HEK293 (cell line): ENCODE data around the gene RDH5.
A peak's percentile ranks its signal among the peaks of the same experiment; 100 is the strongest.

Source experiments
- BCL6B ChIP-seq: fragments of 450-650 bp; formaldehyde crosslinking; IDR thresholded peaks from 2 replicates; pipeline ENCODE4 v1.5.1; 2017; ENCODE audit warnings: missing biosample characterization, missing genetic modification characterization
- GLIS1 ChIP-seq: fragments of 450-650 bp; formaldehyde crosslinking; IDR thresholded peaks from 2 replicates; pipeline ENCODE4 v1.5.1; 2016; ENCODE audit warnings: missing biosample characterization, missing genetic modification characterization
- KLF10 ChIP-seq: fragments of 450-650 bp; IDR thresholded peaks from 2 replicates; pipeline ENCODE4 v1.5.1; 2018; ENCODE audit warnings: missing biosample characterization, mild to moderate bottlenecking, missing genetic modification characterization
- KLF16 ChIP-seq: fragments of 450-650 bp; formaldehyde crosslinking; IDR thresholded peaks from 2 replicates; pipeline ENCODE4 v1.5.1; 2017; ENCODE audit warnings: missing biosample characterization, missing genetic modification characterization
- KLF7 ChIP-seq: fragments of 450-650 bp; formaldehyde crosslinking; IDR thresholded peaks from 2 replicates; pipeline ENCODE4 v1.5.1; 2016; ENCODE audit warnings: missing biosample characterization, missing genetic modification characterization, borderline replicate concordance
- MYNN ChIP-seq: fragments of 450-650 bp; formaldehyde crosslinking; IDR thresholded peaks from 2 replicates; pipeline ENCODE4 v1.5.1; 2016; ENCODE audit warnings: missing biosample characterization, missing genetic modification characterization, borderline replicate concordance
- TCF7L2 ChIP-seq: IDR thresholded peaks from 2 replicates; pipeline ENCODE4 v1.6.1; 2011; ENCODE audit warnings: low read depth, mild to moderate bottlenecking, inconsistent platforms, low read length, moderate library complexity, borderline replicate concordance
- TRIM28 ChIP-seq: IDR thresholded peaks from 2 replicates; pipeline ENCODE4 v1.6.1; 2011; ENCODE audit warnings: low read length, control low read depth, borderline replicate concordance
- ZBTB17 ChIP-seq: fragments of 450-650 bp; formaldehyde crosslinking; IDR thresholded peaks from 2 replicates; pipeline ENCODE4 v1.5.1; 2016; ENCODE audit warnings: missing biosample characterization, missing genetic modification characterization
- ZBTB21 ChIP-seq: fragments of 450-650 bp; formaldehyde crosslinking; IDR thresholded peaks from 2 replicates; pipeline ENCODE4 v1.5.1; 2017; ENCODE audit warnings: missing biosample characterization, missing genetic modification characterization
- ZFHX2 ChIP-seq: fragments of 450-650 bp; formaldehyde crosslinking; conservative IDR thresholded peaks from 2 replicates; pipeline ENCODE4 v1.5.1; 2016; ENCODE audit warnings: missing biosample characterization, missing genetic modification characterization
- ZIC2 ChIP-seq: fragments of 450-650 bp; formaldehyde crosslinking; IDR thresholded peaks from 2 replicates; pipeline ENCODE4 v1.5.1; 2016; ENCODE audit warnings: missing biosample characterization, missing genetic modification characterization
- ZNF133 ChIP-seq: fragments of 450-650 bp; formaldehyde crosslinking; IDR thresholded peaks from 2 replicates; pipeline ENCODE4 v1.5.1; 2016; ENCODE audit warnings: missing biosample characterization, missing genetic modification characterization
- ZNF140 ChIP-seq: fragments of 450-650 bp; formaldehyde crosslinking; IDR thresholded peaks from 2 replicates; pipeline ENCODE4 v1.5.1; 2016; ENCODE audit warnings: missing biosample characterization, missing genetic modification characterization
- ZNF175 ChIP-seq: fragments of 450-650 bp; formaldehyde crosslinking; IDR thresholded peaks from 2 replicates; pipeline ENCODE4 v1.5.1; 2016; ENCODE audit warnings: missing biosample characterization, missing genetic modification characterization
- ZNF202 ChIP-seq: fragments of 450-650 bp; formaldehyde crosslinking; IDR thresholded peaks from 2 replicates; pipeline ENCODE4 v1.5.1; 2016; ENCODE audit warnings: missing biosample characterization, missing genetic modification characterization, borderline replicate concordance
- ZNF223 ChIP-seq: fragments of 450-650 bp; formaldehyde crosslinking; IDR thresholded peaks from 2 replicates; pipeline ENCODE4 v1.5.1; 2016; ENCODE audit warnings: missing biosample characterization, missing genetic modification characterization
- ZNF24 ChIP-seq: fragments of 450-650 bp; formaldehyde crosslinking; IDR thresholded peaks from 2 replicates; pipeline ENCODE4 v1.5.1; 2016; ENCODE audit warnings: missing biosample characterization, missing genetic modification characterization
- ZNF248 ChIP-seq: fragments of 450-650 bp; formaldehyde crosslinking; IDR thresholded peaks from 2 replicates; pipeline ENCODE4 v1.5.1; 2017; ENCODE audit warnings: missing biosample characterization, missing genetic modification characterization
- ZNF416 ChIP-seq: fragments of 450-650 bp; formaldehyde crosslinking; IDR thresholded peaks from 2 replicates; pipeline ENCODE4 v1.5.1; 2016; ENCODE audit warnings: missing biosample characterization, missing genetic modification characterization
- ZNF426 ChIP-seq: fragments of 450-650 bp; formaldehyde crosslinking; IDR thresholded peaks from 2 replicates; pipeline ENCODE4 v1.5.1; 2017; ENCODE audit warnings: missing biosample characterization, missing genetic modification characterization, mild to moderate bottlenecking, inconsistent platforms, moderate library complexity
- ZNF433 ChIP-seq: fragments of 450-650 bp; formaldehyde crosslinking; IDR thresholded peaks from 2 replicates; pipeline ENCODE4 v1.5.1; 2016; ENCODE audit warnings: missing biosample characterization, missing genetic modification characterization, low read depth
- ZNF501 ChIP-seq: fragments of 450-650 bp; formaldehyde crosslinking; IDR thresholded peaks from 2 replicates; pipeline ENCODE4 v1.5.1; 2016; ENCODE audit warnings: missing biosample characterization, missing genetic modification characterization
- ZNF530 ChIP-seq: fragments of 450-650 bp; formaldehyde crosslinking; IDR thresholded peaks from 2 replicates; pipeline ENCODE4 v1.5.1; 2016; ENCODE audit warnings: low read depth, missing biosample characterization, missing genetic modification characterization
- ZNF548 ChIP-seq: fragments of 450-650 bp; formaldehyde crosslinking; IDR thresholded peaks from 2 replicates; pipeline ENCODE4 v1.5.1; 2016; ENCODE audit warnings: missing biosample characterization, missing genetic modification characterization
- ZNF561 ChIP-seq: fragments of 450-650 bp; IDR thresholded peaks from 2 replicates; pipeline ENCODE4 v1.5.1; 2018; ENCODE audit warnings: missing biosample characterization, missing genetic modification characterization, borderline replicate concordance
- ZNF571 ChIP-seq: fragments of 450-650 bp; formaldehyde crosslinking; IDR thresholded peaks from 2 replicates; pipeline ENCODE4 v1.5.0; 2017; ENCODE audit warnings: missing biosample characterization, missing genetic modification characterization
- ZNF621 ChIP-seq: fragments of 450-650 bp; formaldehyde crosslinking; IDR thresholded peaks from 2 replicates; pipeline ENCODE4 v1.5.1; 2017; ENCODE audit warnings: missing biosample characterization, missing genetic modification characterization
- ZNF654 ChIP-seq: fragments of 450-650 bp; formaldehyde crosslinking; IDR thresholded peaks from 2 replicates; pipeline ENCODE4 v1.5.1; 2016; ENCODE audit warnings: low read depth, missing biosample characterization, missing genetic modification characterization
- ZNF660 ChIP-seq: fragments of 450-650 bp; IDR thresholded peaks from 2 replicates; pipeline ENCODE4 v1.5.1; 2018; ENCODE audit warnings: missing biosample characterization, mild to moderate bottlenecking, missing genetic modification characterization
- ZNF677 ChIP-seq: fragments of 450-650 bp; IDR thresholded peaks from 2 replicates; pipeline ENCODE4 v1.5.0; 2018; ENCODE audit warnings: missing biosample characterization, mild to moderate bottlenecking, missing genetic modification characterization, moderate library complexity
- ZNF701 ChIP-seq: fragments of 450-650 bp; formaldehyde crosslinking; IDR thresholded peaks from 2 replicates; pipeline ENCODE4 v1.5.1; 2016; ENCODE audit warnings: missing biosample characterization, missing genetic modification characterization
- ZNF707 ChIP-seq: fragments of 450-650 bp; formaldehyde crosslinking; IDR thresholded peaks from 2 replicates; pipeline ENCODE4 v1.5.1; 2016; ENCODE audit warnings: missing biosample characterization, missing genetic modification characterization
- ZNF747 ChIP-seq: fragments of 450-650 bp; formaldehyde crosslinking; IDR thresholded peaks from 2 replicates; pipeline ENCODE4 v1.5.1; 2016; ENCODE audit warnings: missing biosample characterization, missing genetic modification characterization
- ZNF768 ChIP-seq: fragments of 450-650 bp; formaldehyde crosslinking; IDR thresholded peaks from 2 replicates; pipeline ENCODE4 v1.5.1; 2018; ENCODE audit warnings: missing biosample characterization, mild to moderate bottlenecking, missing genetic modification characterization
- ZNF837 ChIP-seq: fragments of 450-650 bp; formaldehyde crosslinking; IDR thresholded peaks from 2 replicates; pipeline ENCODE4 v1.5.1; 2016; ENCODE audit warnings: missing biosample characterization, missing genetic modification characterization
- TF ChIP-seq, protein P1 (sequence below): fragments of 450-650 bp; formaldehyde crosslinking; IDR thresholded peaks from 2 replicates; pipeline ENCODE4 v1.5.1; 2016; ENCODE audit warnings: missing biosample characterization, missing genetic modification characterization
- TF ChIP-seq, protein P2 (sequence below): fragments of 450-650 bp; formaldehyde crosslinking; IDR thresholded peaks from 2 replicates; pipeline ENCODE4 v1.5.1; 2017; ENCODE audit warnings: missing biosample characterization, missing genetic modification characterization
- TF ChIP-seq, protein P3 (sequence below): fragments of 450-650 bp; IDR thresholded peaks from 2 replicates; pipeline ENCODE4 v1.5.1; 2018; ENCODE audit warnings: missing biosample characterization, mild to moderate bottlenecking, missing genetic modification characterization

The RDH5 gene

GRCh38 chr12:55707219-55707671, 12.9 kb upstream of the RDH5 start (continued):
- TF ChIP-seq KLF10 (tag by site-specific recombination) = no peak
- TF ChIP-seq ZNF768 (tag by site-specific recombination) = no peak
- TF ChIP-seq TCF7L2 = no peak
- no peak for TF ChIP-seq ZNF654
- peak; percentile 85 for TF ChIP-seq ZFHX2 (tag by site-specific recombination)
- TF ChIP-seq ZNF175 (tag by site-specific recombination) = no peak
- TF ChIP-seq KLF16 (tag by site-specific recombination) = 0 out of 2 replicates have a peak, but pooled peaks have one; percentile 5
- no peak for TF ChIP-seq KLF7
- no peak for TF ChIP-seq ZNF140 (tag by site-specific recombination)
- TF ChIP-seq, protein P1, sequence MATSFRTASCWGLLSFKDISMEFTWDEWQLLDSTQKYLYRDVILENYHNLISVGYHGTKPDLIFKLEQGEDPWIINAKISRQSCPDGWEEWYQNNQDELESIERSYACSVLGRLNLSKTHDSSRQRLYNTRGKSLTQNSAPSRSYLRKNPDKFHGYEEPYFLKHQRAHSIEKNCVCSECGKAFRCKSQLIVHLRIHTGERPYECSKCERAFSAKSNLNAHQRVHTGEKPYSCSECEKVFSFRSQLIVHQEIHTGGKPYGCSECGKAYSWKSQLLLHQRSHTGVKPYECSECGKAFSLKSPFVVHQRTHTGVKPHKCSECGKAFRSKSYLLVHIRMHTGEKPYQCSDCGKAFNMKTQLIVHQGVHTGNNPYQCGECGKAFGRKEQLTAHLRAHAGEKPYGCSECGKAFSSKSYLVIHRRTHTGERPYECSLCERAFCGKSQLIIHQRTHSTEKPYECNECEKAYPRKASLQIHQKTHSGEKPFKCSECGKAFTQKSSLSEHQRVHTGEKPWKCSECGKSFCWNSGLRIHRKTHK (tag by site-specific recombination) = no peak
- TF ChIP-seq ZBTB17 (tag by site-specific recombination) = peak; percentile 82
- TF ChIP-seq MYNN = no peak
- no peak for TF ChIP-seq ZNF660 (tag by site-specific recombination)
- TF ChIP-seq ZNF433 (tag by site-specific recombination) = no peak
- TF ChIP-seq ZNF561 (tag by site-specific recombination) = no peak
- TF ChIP-seq BCL6B (tag by site-specific recombination) = no peak
- no peak for TF ChIP-seq ZBTB21 (tag by site-specific recombination)
- TF ChIP-seq ZNF707 (tag by site-specific recombination) = no peak
- TF ChIP-seq ZNF426 = no peak
- TF ChIP-seq ZNF837 (tag by site-specific recombination) = no peak
- TF ChIP-seq ZNF223 (tag by site-specific recombination) = no peak
- TF ChIP-seq ZNF677 = no peak
- no peak for TF ChIP-seq ZNF701
- no peak for TF ChIP-seq GLIS1 (tag by site-specific recombination)
- TF ChIP-seq TRIM28 = no peak
- TF ChIP-seq ZNF501 (tag by site-specific recombination) = no peak
- TF ChIP-seq, protein P2, sequence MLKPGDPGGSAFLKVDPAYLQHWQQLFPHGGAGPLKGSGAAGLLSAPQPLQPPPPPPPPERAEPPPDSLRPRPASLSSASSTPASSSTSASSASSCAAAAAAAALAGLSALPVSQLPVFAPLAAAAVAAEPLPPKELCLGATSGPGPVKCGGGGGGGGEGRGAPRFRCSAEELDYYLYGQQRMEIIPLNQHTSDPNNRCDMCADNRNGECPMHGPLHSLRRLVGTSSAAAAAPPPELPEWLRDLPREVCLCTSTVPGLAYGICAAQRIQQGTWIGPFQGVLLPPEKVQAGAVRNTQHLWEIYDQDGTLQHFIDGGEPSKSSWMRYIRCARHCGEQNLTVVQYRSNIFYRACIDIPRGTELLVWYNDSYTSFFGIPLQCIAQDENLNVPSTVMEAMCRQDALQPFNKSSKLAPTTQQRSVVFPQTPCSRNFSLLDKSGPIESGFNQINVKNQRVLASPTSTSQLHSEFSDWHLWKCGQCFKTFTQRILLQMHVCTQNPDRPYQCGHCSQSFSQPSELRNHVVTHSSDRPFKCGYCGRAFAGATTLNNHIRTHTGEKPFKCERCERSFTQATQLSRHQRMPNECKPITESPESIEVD = no peak
- no peak for TF ChIP-seq ZNF416 (tag by site-specific recombination)
- TF ChIP-seq ZNF548 = no peak
- no peak for TF ChIP-seq ZNF248 (tag by site-specific recombination)
- no peak for TF ChIP-seq ZNF621 (tag by site-specific recombination)
- TF ChIP-seq, protein P3, sequence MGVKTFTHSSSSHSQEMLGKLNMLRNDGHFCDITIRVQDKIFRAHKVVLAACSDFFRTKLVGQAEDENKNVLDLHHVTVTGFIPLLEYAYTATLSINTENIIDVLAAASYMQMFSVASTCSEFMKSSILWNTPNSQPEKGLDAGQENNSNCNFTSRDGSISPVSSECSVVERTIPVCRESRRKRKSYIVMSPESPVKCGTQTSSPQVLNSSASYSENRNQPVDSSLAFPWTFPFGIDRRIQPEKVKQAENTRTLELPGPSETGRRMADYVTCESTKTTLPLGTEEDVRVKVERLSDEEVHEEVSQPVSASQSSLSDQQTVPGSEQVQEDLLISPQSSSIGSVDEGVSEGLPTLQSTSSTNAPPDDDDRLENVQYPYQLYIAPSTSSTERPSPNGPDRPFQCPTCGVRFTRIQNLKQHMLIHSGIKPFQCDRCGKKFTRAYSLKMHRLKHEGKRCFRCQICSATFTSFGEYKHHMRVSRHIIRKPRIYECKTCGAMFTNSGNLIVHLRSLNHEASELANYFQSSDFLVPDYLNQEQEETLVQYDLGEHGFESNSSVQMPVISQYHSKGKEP (tag by site-specific recombination) = no peak
- no peak for TF ChIP-seq ZNF133 (tag by site-specific recombination)
- TF ChIP-seq ZNF24 (tag by site-specific recombination) = no peak
- TF ChIP-seq ZNF202 (tag by site-specific recombination) = no peak
- no peak for TF ChIP-seq ZIC2 (tag by site-specific recombination)
- no peak for TF ChIP-seq ZNF747 (tag by site-specific recombination)
- TF ChIP-seq ZNF571 (tag by site-specific recombination) = no peak
- TF ChIP-seq ZNF530 (tag by site-specific recombination) = no peak
